NCI-H1436 (cell line): ENCODE data around the gene KRTAP5-4.
"Not testable (repeated sequence)": the region's sequence is repeated elsewhere in the genome, so short reads cannot be mapped to it uniquely, and the experiment has no call there.

Experiments used
- DNase-seq: peaks from one replicate; lab custom pipeline; 2025; lab: John Stamatoyannopoulos, UW

Gene KRTAP5-4

GRCh38 chr11:1600626-1601025 is 21.3 kb downstream of the KRTAP5-4 start:
- DNase-seq: no peak

GRCh38 chr11:1598816-1599215 is 23.1 kb downstream of the KRTAP5-4 start:
- no peak for DNase-seq

GRCh38 chr11:1598406-1598805 is 23.5 kb downstream of the KRTAP5-4 start:
- not testable (repeated sequence) for DNase-seq

- DNase-seq: no peak
These were observed 24.0 kb downstream of the KRTAP5-4 start, which contains the start of gene KRTAP5-2 for GRCh38 chr11:1597994-1598380. Gene KRTAP5-2 (minus strand): TSS chr11:1598294. CDS start chr11:1598250, 44 bp downstream.

GRCh38 chr11:1597331-1597993 is 24.5 kb downstream of the KRTAP5-4 start:
- DNase-seq: no peak

GRCh38 chr11:1596576-1597121 is 25.3 kb downstream of the KRTAP5-4 start:
- not testable (repeated sequence) for DNase-seq

GRCh38 chr11:1595994-1596575 is 25.9 kb downstream of the KRTAP5-4 start:
- not testable (repeated sequence) for DNase-seq

- DNase-seq: peak; percentile 30
These were observed 29.3 kb downstream of the KRTAP5-4 start for GRCh38 chr11:1592628-1593027.

GRCh38 chr11:1589996-1590395 is 31.9 kb downstream of the KRTAP5-4 start:
- DNase-seq: no peak

GRCh38 chr11:1589191-1589963 is 32.6 kb downstream of the KRTAP5-4 start:
- not testable (repeated sequence) for DNase-seq

- DNase-seq: no peak
These were observed 35.2 kb downstream of the KRTAP5-4 start for GRCh38 chr11:1586699-1587098.

GRCh38 chr11:1584661-1585370 is 37.1 kb downstream of the KRTAP5-4 start, which contains the start of gene KRTAP5-1:
Gene KRTAP5-1 (minus strand): TSS chr11:1585283. CDS start chr11:1585249, 34 bp downstream.
- not testable (repeated sequence) for DNase-seq

- not testable (repeated sequence) for DNase-seq
These were observed 39.0 kb downstream of the KRTAP5-4 start for GRCh38 chr11:1582909-1583308.

- no peak for DNase-seq
These were observed 40.0 kb downstream of the KRTAP5-4 start for GRCh38 chr11:1581976-1582375.

- DNase-seq: no peak
These were observed 45.1 kb downstream of the KRTAP5-4 start for GRCh38 chr11:1576825-1577224.

- not testable (repeated sequence) for DNase-seq
These were observed 46.2 kb downstream of the KRTAP5-4 start for GRCh38 chr11:1575756-1576155.

GRCh38 chr11:1574933-1575242 is 47.0 kb downstream of the KRTAP5-4 start:
- no peak for DNase-seq

GRCh38 chr11:1574238-1574932 is 47.6 kb downstream of the KRTAP5-4 start:
- peak; percentile 88 for DNase-seq

- no peak for DNase-seq
These were observed 48.1 kb downstream of the KRTAP5-4 start for GRCh38 chr11:1573903-1574237.

- DNase-seq: no peak
These were observed 48.6 kb downstream of the KRTAP5-4 start for GRCh38 chr11:1573077-1573902.
